Peyer's patch (tissue), 4 donors: ENCODE results near the gene MEI1. TPM values are rescaled to one million over a fixed set of nuclear protein-coding genes. Genes with fewer than 3 reads are reported as not detected.

ENCODE experiments used
- DNase-seq, 3 donors: peaks; one replicate each; pipeline ENCODE4 v3.0.0-alpha.2; 2017 to 2019
- H3K27ac ChIP-seq, 4 donors: fragments of 200-600 bp; sonication (generic); one replicate each; pipeline ENCODE4 v1.5.1; 2016 to 2019
- H3K27me3 ChIP-seq, 2 donors: fragments of 200-600 bp; sonication (generic); one replicate each; pipeline ENCODE4 v1.5.1; 2019
- H3K36me3 ChIP-seq, 3 donors: fragments of 200-600 bp; sonication (generic); one replicate each; pipeline ENCODE4 v1.5.1; 2016 to 2019
- H3K4me1 ChIP-seq, 4 donors: fragments of 200-600 bp; sonication (generic); one replicate each; pipeline ENCODE4 v1.5.1; 2016 to 2019
- H3K4me3 ChIP-seq, 4 donors: fragments of 200-600 bp; sonication (generic); 1 replicate in 3 of 4; 2 replicates in 1 of 4; pipeline ENCODE4 v1.5.1; 2016 to 2019; ENCODE audit warnings: mild to moderate bottlenecking in 1 of 4
- H3K9me3 ChIP-seq, 4 donors: fragments of 200-600 bp; sonication (generic); one replicate each; pipeline ENCODE4 v1.5.1; 2016 to 2019; ENCODE audit warnings: mild to moderate bottlenecking in 1 of 4
- POLR2A ChIP-seq, 2 donors: fragments of 450-650 bp; IDR thresholded peaks; one replicate each; pipeline ENCODE4 v1.5.1; 2017; ENCODE audit warnings: antibody characterized with exemption in 2 of 2, mild to moderate bottlenecking in 2 of 2, moderate library complexity in 2 of 2
- total RNA-seq, 4 donors: library from RNA; depleted of rRNA; stranded (reverse); fragments of >200 nt; gene quantifications; one replicate each; pipeline ENCODE4 v1.1.0, GENCODE V29; 2016
- TF ChIP-seq, protein P1 (sequence below), 6 experiments: fragments of 450-650 bp in 4 of 6; fragments of 200-600 bp in 2 of 6; sonication (generic) in 1 of 6; IDR thresholded peaks; one replicate each; pipeline ENCODE4 v1.5.1; 2017 to 2019; ENCODE audit warnings: antibody characterized with exemption in 6 of 6, mild to moderate bottlenecking in 3 of 6, moderate library complexity in 1 of 6

Gene MEI1
- total RNA-seq, 4 donors from 2014 or later = 1.1 to 20.6 (median 11.7) TPM

- no peaks in the 10 kb centered on the region for H3K36me3 ChIP-seq
- TF ChIP-seq POLR2A (IDR thresholded peaks at IDR 0.05) = no peak
- TF ChIP-seq, protein P1, sequence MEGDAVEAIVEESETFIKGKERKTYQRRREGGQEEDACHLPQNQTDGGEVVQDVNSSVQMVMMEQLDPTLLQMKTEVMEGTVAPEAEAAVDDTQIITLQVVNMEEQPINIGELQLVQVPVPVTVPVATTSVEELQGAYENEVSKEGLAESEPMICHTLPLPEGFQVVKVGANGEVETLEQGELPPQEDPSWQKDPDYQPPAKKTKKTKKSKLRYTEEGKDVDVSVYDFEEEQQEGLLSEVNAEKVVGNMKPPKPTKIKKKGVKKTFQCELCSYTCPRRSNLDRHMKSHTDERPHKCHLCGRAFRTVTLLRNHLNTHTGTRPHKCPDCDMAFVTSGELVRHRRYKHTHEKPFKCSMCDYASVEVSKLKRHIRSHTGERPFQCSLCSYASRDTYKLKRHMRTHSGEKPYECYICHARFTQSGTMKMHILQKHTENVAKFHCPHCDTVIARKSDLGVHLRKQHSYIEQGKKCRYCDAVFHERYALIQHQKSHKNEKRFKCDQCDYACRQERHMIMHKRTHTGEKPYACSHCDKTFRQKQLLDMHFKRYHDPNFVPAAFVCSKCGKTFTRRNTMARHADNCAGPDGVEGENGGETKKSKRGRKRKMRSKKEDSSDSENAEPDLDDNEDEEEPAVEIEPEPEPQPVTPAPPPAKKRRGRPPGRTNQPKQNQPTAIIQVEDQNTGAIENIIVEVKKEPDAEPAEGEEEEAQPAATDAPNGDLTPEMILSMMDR (IDR thresholded peaks at IDR 0.05) = no peak
- peaks cover 0 to 25% (median 2%) of the 10 kb centered on the region in 4 donors for H3K4me1 ChIP-seq
- no peak for DNase-seq
- H3K9me3 ChIP-seq = no peaks in the 10 kb centered on the region
- no peak overlapping the region for H3K4me3 ChIP-seq
- H3K27ac ChIP-seq = no peak overlapping the region
- no peaks in the 10 kb centered on the region for H3K27me3 ChIP-seq
Observed at GRCh38 chr22:41828516-41828915, 129.2 kb downstream of the MEI1 start.

- no peaks in the 10 kb centered on the region for H3K9me3 ChIP-seq
- H3K27ac ChIP-seq = no peak overlapping the region
- DNase-seq = no peak
- H3K4me1 ChIP-seq = peaks cover 0 to 38% (median 2%) of the 10 kb centered on the region in 4 donors
- H3K27me3 ChIP-seq = no peaks in the 10 kb centered on the region
- no peak overlapping the region for H3K4me3 ChIP-seq
- TF ChIP-seq, protein P1 (IDR thresholded peaks at IDR 0.05) = no peak
- TF ChIP-seq POLR2A (IDR thresholded peaks at IDR 0.05) = no peak
- H3K36me3 ChIP-seq = no peaks in the 10 kb centered on the region
Observed at GRCh38 chr22:41830174-41830573, 130.9 kb downstream of the MEI1 start.

- H3K4me1 ChIP-seq = peaks cover 0 to 38% (median 2%) of the 10 kb centered on the region in 4 donors
- DNase-seq = no peak
- peaks cover 0 to 6% (median 0%) of the 10 kb centered on the region in 3 donors for H3K36me3 ChIP-seq
- H3K27ac ChIP-seq = peak overlapping the region in 2 of 4 donors; percentile 95 to 97
- H3K9me3 ChIP-seq = no peaks in the 10 kb centered on the region
- TF ChIP-seq, protein P1 (IDR thresholded peaks at IDR 0.05) = no peak
- no peak for TF ChIP-seq POLR2A (IDR thresholded peaks at IDR 0.05)
- no peak overlapping the region for H3K4me3 ChIP-seq
- no peaks in the 10 kb centered on the region for H3K27me3 ChIP-seq
Observed at GRCh38 chr22:41831383-41831782, 132.1 kb downstream of the MEI1 start.

DNA sequence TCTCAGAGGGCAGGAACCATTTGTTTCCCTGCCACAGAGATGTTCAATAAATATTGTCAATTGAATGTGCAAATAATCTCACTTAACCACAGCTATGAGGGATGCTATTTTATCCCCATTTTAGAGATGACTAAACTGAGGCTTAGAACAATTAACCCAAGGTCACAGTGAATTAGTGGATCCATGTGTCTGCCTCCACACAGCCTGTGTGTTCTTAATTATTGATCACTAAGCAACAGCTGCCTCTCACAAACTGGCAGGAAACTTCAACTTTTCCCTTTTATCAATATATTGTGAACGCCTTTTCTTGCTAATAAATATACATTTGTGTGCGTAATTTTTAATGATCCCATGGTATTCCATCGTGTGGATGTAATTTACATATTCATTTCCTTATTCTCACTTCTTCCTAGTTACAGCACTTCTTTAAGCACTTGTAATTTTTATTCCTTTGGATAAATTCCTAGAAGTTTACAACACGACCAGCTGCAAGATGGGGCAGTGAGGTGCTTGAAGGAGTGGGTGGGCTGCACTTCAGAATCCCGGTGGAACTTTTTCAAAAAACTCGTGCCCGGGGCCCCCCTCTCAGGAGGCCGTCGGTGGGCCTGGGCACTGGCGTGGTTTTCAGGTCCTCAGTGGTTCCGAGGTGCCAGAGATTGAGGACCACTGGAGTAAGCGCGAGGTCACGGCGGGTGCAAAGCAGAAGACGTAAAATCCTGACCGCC, 132.7 kb downstream of the MEI1 start:
- H3K27ac ChIP-seq = peak overlapping the region; percentile 91 to 97 (median 96)
- no peaks in the 10 kb centered on the region for H3K27me3 ChIP-seq
- peaks cover 0 to 12% (median 0%) of the 10 kb centered on the region in 3 donors for H3K36me3 ChIP-seq
- H3K4me1 ChIP-seq = peaks cover 0 to 32% (median 0%) of the 10 kb centered on the region in 4 donors
- no peak for TF ChIP-seq POLR2A (IDR thresholded peaks at IDR 0.05)
- no peak for DNase-seq
- no peaks in the 10 kb centered on the region for H3K9me3 ChIP-seq
- H3K4me3 ChIP-seq = peak overlapping the region; percentile 66 to 96 (median 86)

DNA sequence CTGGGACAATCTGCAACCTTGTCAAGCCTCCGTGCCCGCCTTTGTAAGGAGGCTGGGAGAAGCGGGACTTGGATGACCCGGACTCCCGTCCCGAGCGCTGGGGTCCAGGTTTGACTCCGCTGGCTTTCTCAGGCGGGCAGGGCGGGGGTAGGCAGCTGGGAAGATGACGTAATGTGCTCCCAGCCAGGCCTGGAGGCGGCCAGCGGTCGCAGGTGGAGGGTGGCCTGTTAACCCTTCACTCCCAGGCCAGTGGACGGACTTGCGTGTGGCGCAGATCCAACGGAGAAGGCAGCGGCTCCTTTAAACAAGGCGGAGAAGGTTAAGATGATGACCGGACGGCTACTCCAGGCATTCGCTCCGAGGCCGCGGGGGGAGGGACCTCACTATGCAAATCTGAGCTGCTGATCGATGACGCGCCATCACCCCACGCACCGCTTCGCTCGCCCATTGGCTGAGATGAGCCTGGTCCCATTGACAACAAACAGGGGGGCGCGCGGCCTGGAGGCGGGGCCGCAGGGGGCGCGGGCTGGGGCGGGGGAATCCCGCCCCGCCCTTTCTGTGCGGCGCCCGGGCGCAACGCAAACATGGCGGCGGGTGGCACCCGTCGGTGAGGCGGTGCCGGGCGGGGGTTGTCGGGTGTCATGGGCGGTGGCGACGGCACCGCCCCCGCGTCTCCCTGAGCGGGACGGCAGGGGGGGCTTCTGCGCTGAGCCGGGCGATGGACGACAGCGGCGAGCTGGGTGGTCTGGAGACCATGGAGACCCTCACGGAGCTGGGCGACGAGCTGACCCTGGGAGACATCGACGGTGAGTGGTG, 133.5 kb downstream of the MEI1 start, which contains the start of gene SREBF2:
Gene SREBF2 (plus strand): TSS at position 553 of the 816 bp plus-strand sequence. CDS start 166 bp downstream, at position 719.
- Histone ChIP-seq H3K27me3 (no peaks in the 10 kb centered on the region), H3K27ac (peak within 1 kb of the TSS; percentile 91 to 97 (median 96)), H3K4me1 (peaks cover 0 to 25% (median 0%) of the 10 kb centered on the region in 4 donors), H3K36me3 (peaks cover 0 to 15% (median 0%) of the 10 kb centered on the region in 3 donors), H3K4me3 (peak within 1 kb of the TSS; percentile 66 to 96 (median 86)), H3K9me3 (no peaks in the 10 kb centered on the region)
- peak; percentile 100 for DNase-seq
- TF ChIP-seq POLR2A (IDR thresholded peaks at IDR 0.05) = peak; percentile 87 to 90
- TF ChIP-seq, protein P1 (IDR thresholded peaks at IDR 0.05) = peak in 2 of 6 experiments; percentile 6 to 14
